NCI-H526 treated with DMSO at 0.1 percent for 48 hours (cell line): ENCODE results near the gene CACTIN.
"Not testable (repeated sequence)": the region's sequence is repeated elsewhere in the genome, so short reads cannot be mapped to it uniquely, and the experiment has no call there.

ENCODE experiments used
- DNase-seq: peaks from one replicate; lab custom pipeline; 2025; lab: John Stamatoyannopoulos, UW

CACTIN gene

DNA sequence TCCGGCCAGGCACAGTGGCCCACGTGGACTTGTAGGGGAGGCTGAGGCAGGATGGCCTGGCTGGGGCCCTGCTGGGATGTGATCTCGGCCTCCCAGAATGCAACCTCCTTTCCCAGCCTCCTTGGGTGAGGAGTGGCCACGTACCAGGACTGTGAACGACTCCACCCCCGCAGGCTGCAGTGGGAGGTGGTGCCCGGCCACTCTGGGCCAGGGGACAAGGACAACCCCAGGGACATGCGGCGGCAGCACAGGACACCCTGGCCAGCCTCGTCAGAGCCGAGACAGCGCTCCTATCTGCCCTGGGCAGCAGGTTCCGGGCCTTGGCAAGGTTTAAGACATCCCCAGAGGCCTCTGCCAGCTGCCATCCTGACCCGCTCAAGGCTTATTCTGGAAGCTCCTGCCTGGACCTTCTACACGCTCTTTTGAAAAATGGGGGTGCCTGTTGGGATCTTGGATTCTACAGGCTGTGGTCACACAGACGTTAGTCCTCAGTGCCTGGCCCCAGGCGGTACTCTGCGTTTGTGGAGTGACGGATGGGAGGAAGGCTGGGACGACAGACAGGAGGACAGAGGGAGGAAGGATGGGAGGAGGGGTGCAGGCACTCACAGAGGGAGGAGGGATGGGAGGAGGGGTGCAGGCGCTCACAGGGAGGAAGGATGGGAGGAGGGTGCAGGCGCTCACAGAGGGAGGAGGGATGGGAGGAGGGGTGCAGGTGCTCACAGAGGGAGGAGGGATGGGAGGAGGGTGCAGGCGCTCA, 19.9 kb upstream of the CACTIN start:
- no peak for DNase-seq

GRCh38 chr19:3645726-3646125, 19.1 kb upstream of the CACTIN start:
- no peak for DNase-seq

- DNase-seq = no peak
These were observed 18.4 kb upstream of the CACTIN start for GRCh38 chr19:3645067-3645396.

GRCh38 chr19:3644351-3645066, 17.9 kb upstream of the CACTIN start:
- no peak for DNase-seq

DNA sequence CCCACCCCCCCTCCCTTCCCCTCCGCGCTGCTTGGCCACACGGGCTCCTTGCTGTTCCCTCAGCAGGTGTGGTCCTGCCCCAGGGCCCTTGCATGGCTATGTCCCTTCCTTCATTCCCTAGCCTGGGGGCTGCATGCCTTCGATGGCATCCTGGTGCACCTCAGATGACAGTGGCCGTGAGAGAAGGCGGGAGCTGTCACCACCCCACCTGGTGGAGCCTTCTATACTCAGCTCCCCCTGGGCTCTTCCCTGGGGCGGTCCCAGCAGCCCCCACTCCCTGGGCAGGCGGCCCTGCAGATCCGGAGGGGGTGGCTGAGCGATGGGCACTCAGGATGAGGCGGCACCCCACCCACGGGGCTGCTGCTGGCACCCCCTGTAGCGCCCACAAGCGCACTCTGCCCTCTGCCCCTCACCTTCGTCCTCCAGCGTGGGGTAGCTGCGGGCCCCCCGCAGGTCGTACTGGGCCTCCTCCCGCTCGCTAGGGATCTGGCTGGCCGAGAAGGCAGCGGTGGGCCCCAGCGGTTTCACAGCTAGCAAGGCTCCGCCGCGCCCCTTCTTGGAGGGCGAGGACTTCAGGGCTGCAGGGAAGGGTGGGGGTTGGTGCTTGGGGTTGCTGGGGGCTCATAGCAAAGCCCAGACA, 17.2 kb upstream of the CACTIN start:
- no peak for DNase-seq

GRCh38 chr19:3642987-3643673, 16.5 kb upstream of the CACTIN start:
- DNase-seq = peak; percentile 81

GRCh38 chr19:3642296-3642695, 15.7 kb upstream of the CACTIN start:
- no peak for DNase-seq

DNA sequence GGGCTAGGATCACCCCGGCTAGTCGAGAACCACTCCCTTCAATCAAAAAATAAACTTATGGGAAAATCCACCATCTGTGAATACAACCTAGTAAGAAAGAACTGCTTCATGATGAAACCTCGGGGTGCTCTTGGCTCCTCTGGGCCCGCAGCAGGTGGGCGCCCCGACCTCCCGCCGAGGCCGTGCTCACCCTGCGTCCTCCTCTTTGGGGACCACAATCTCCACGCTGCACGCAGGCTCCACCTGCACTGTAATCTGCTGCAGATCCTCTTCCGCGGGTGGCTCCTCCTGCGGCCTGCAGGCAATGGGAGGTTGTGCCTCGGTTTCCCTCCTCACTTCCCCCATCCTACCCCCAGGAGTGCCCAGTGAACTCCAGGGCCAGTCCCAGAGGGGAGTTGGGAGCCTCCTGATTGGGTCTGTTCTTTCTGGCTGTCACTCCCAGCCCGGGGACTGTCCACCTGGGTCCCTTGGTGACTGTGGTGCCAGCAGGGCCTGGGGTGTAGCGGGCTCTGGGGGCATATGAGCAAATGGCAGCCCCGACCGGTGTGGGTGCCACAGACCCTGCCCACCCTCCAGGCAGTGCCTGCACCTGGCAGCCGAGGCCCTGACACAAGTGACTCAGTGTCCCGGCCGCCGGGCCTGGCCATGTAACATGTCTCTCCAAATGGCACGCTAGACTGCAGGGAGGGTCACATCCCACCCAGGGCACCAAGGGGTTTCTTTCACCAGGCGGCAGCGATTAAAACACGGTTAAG, 15.1 kb upstream of the CACTIN start:
- no peak for DNase-seq

DNA sequence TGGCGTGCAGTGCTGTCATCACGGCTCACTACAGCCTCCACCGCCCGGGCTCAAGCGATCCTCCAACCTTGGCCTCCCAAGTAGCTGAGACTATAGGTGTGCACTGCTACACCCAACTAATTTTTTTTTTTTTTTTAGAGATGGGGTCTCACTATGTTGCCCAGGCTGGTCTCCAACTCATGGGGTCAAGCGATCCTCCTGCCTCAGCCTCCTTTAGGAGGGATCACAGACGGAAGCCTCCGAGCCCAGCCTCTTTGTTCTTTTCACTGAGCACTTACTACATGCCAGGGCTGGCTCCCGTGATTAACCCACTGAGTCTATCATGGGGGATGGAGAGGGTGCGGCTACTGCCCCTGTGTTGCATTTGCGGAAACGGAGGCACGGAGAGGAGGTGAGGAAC, 12.9 kb upstream of the CACTIN start:
- DNase-seq = no peak

DNA sequence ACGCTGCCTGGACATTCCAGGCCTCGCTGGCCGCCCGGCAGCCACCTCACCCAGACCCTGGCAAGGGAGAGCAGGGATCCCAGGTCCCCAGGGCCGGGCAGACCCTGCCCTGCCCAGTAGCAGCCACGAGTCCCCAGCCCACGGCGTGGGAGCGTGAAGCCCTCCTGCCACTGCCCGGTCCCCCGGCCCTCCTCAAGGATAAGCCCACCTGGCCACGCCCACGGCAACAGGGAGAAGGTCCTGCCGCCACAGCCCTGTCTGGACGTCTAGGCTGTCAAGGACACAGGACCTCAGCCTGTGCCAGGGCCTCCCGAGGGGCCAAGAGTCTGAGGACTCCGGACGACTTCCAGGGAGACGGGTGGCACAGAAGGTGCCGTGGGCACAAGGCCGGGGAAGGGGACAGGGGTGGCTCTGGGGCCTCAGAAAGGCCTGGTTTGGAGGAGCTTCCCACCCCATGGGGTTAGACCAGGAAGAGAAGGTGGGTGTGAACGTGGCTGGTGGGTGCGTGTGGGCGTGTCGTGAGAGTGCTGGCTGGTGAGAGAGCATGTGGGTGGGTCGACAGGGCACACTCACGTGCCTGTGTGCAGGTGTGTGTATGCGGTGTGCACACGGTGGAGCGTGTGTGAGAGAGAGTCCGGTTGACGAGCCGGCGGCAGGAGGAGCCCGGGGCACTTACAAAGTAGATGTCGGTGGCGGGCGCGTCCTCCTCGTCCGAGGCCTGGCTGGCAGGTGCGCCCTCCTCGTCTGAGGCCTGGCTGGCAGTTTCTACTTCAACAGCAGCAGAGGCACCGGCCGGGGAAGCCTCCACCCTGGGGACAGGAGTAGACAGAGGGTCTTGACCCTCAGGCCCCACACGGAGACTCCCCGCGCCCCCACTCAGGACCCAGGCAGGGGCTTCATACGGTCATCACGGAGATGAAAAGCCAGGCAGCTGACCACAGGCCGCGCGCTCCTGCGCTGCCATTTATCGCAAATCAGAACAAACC, 11.9 kb upstream of the CACTIN start:
- DNase-seq = no peak

GRCh38 chr19:3637621-3638020, 11.0 kb upstream of the CACTIN start:
- no peak for DNase-seq

GRCh38 chr19:3636962-3637361, 10.4 kb upstream of the CACTIN start:
- DNase-seq = no peak

DNA sequence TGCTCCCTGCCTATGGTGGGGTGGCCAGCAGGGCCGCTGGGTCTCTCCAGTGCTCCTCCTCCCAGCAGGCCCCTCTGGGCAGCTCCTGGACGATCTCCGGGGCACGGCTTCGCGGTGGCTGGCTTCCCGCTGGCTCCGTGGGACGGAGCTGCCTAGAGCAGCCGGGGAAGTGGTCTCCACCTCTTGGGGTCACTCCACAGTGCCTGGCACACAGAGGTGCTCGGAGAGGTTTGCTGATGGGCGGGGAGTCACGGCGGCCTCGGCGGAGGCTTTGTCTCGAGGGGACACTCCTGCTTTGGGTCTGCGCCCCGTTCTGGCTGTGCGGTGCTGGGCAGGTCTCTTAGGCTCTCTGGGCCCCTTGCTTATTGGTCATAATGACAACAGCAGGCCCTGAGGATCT, 9.9 kb upstream of the CACTIN start:
- no peak for DNase-seq

DNA sequence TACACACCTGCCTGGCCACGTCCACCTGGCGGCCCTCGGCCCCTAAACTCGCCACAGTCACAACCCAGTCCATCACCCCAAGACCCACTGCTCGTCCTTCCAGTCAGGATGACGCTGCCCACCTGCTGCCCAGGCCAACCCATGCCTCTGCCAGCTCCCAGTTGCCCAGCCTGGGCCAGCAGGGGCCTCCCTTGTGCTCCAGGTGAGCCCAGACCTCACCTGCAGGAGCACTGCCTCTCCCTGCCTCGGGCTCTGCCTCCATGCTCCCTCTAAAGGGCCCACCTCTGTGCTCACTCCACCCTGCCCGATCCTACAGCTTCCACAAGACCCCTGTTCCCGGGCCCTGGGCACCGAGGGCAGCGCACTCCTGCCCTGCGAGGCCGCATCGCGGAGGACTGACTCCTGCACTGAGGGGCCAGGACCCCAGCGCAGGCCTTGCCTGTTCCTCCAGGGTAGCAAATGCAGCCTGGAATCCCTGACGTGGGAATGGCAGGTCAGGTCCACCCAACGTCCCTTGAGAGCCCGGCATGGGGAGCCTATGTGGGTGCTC, 8.0 kb upstream of the CACTIN start:
- DNase-seq = no peak

DNA sequence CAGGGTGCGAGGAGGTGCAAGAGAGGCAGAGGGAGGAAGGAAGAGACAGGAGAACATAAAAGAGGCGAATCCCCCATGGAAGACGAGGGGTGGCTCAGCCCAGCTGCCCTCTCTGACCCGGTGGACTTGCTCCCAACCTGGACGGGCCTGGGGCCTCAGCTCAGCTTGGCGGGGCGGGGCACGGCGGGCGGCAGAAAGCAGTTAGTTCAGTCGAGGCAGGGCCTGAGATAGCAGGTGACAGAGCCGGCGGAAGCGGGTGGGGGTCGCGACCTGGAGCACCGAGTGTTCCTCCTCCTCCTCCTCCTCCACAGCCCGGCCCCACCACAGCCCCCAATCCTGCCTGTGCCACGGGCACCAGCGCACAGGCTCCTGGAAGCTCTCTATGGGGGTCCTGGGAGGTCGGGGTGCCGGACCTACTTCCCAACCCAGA, 7.0 kb upstream of the CACTIN start:
- no peak for DNase-seq

DNA sequence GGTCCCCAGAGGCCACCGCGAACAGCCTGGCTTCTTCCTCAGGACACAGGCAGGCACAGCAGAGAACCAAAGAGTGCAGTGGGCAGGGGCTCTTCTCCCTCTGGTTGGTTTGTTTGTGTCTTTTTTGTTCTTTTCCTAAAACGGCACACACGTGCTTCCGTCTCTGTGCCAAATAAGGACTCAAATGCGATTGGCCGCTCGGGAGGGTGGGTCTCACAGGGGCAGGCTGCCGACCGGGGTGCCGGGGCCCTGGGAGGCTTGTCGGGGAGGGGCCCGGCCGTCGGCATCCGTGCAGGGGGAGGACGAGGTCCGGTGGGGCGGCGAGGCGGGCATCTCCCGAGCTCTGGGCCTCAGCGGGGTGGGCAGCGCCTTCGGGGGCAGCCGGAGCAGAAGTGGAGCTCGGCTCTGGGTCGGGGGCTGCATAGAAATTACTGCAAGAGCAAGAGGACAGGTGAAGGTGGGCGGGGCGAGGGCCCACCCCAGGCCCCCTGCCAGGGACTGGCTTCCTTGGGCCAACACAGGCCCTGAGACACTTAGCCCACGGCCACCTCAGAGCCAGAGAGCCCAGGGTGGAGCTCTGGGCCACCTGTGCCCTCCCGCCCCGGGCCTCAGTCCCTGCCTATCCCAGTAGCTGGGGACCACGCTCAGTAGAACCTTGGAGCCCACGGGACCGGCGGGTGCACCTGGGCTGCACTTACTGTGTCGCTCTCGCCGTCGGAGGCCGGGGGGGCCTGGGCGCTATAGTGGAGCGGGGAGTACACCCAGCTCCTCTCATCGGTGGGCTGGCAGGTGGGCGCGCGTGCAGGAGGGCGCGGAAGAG, 6.4 kb upstream of the CACTIN start:
- DNase-seq = no peak

DNA sequence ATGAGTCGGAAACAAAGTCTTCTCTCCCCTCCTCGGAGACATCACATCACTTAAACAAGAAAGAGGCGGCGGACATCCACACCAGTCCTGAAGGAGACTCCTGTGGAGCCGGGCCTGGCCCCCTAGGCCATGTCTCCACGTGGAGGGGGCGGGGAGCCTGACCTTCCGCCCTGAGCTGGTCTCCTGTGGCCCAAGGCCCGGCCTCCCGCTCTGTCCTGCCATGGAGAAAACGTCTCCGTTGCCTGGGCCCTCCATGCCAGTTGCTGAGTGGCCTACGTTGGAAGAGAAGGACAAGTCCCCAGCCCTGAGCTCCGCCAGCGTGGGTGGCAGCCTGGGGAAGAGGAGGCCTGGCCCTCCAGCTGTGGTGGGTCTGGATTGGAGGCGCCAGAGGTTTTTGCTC, 5.5 kb upstream of the CACTIN start:
- no peak for DNase-seq

DNA sequence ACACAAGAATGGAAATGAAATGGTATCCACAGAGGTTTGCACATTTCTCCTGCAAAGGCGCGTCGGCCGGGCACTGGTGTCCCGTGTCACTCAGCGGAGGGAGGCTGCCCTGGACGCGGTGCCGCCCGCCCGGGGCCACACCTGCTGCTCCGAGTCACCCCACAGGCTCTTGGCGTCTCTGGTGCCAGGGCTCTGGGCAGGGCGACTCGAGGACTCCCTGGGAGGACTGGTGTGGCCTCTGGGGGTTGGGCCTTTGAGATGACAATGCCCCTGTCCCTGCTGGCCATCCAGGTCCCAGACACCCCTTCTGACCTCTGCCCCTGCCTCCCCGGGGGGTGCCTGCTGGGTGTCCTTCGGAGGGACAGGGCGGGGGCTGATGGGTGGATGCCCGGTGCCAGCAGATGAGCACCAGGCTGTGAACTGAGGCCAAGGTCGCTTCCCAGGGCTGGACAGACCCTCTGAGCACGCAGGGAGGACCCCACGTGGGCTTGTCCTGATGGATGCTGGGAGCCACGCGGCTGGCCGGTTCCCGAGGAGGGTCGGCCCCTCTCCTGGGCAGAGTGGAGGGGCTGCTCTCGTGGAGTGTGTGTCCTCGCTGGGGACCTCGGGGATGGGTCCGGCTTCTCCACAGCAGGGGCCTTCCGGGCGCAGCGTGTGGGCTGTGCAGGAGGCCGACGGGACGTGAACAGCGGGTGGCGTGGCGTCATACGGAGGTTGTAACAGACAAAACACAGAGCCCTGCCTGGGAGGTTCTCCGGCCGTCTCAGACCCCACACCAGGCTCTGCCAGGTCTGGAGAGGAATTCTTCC, 4.7 kb upstream of the CACTIN start:
- no peak for DNase-seq

- DNase-seq = not testable (repeated sequence)
These were observed 2.2 kb upstream of the CACTIN start for GRCh38 chr19:3628766-3629165.
